ENCODE results near the gene PPFIBP1. TPM values are rescaled to one million over a fixed set of nuclear protein-coding genes. Genes with fewer than 3 reads are reported as not detected.

Gene PPFIBP1
- total RNA-seq, 5 donors from 2014 or later (not counting 1 experiment from before 2014, with no cell fraction given) = 4.1 to 6.1 (median 5.8) TPM

DNA sequence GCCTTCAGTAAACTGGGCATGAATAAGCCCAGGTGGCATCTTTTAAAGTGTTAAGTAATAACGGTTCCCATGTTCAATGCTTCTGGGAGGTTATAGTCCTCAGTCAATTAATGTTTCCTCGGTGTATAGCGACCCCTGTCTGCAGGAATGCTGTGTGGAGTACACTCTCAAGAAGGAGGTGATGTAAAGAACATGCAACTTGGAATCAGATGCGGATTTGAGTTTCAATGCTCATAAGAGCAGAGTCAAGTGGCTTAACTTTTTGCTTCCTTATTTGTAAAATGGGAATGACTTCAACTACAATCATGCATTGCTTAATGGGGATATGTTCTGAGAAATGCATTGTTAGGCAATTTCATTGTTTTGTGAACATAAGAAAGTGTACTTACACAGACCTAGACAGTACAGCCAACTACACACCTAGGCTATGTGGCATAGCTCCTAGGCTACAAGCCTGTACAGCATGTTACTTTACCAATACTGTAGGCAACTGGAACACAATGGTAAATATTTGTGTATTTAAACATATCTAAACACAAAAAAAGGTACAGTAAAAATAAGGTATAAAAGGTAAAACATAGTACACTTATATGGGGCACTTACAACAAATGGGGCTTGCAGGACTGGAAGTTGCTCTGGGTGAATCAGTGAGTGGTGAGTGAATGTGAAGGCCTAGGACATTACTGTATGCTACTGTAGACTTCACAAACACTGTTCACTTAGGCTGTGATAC lies 179.9 kb downstream of the PPFIBP1 start:
- no peaks in the 10 kb centered on the region for H3K36me3 Mint-ChIP-seq
- no peak overlapping the region for H3K4me3 ChIP-seq (ENCODE audit: control insufficient read depth in 1 of 2, extremely low read depth in 1 of 2, low read length in 1 of 2)
- DNase-seq (peak in 34 of 35 experiments; percentile 32 to 79 (median 57)), ATAC-seq (replicated peaks in 1 of 4) (peak; percentile 85 to 98 (median 94))
- H3K4me1 ChIP-seq (ENCODE audit: control insufficient read depth in 1 of 2, extremely low read depth in 1 of 2, insufficient read depth in 2 of 2, low read length in 2 of 2) = no peaks in the 10 kb centered on the region
- no peak overlapping the region for H3K27ac ChIP-seq (ENCODE audit: low read length)
- peaks cover 1 to 4% of the 10 kb centered on the region in 2 donors for H3K27me3 Mint-ChIP-seq
- H3K4me3 Mint-ChIP-seq = no peak overlapping the region
- no CpG with 5 or more reads among the region's 4 CpGs for WGBS (ENCODE audit: insufficient coverage)
- ChIA-PET CTCF (interaction anchor here (0.6 to 1.7 kb wide), 3 partner anchors 51 to 417 kb away, joined by 4 to 6 read pairs (median 6); no protein-coding TSS in a partner anchor), POLR2A (interaction anchor here (0.6 to 0.7 kb wide), 3 partner anchors 51 to 1851 kb away, joined by 4 to 7 read pairs (median 4); no protein-coding TSS in a partner anchor)
- H3K9me3 ChIP-seq = no peaks in the 10 kb centered on the region
- no peak overlapping the region for H3K27ac Mint-ChIP-seq
- H3K27me3 ChIP-seq (replicated peaks in 1 of 2; ENCODE audit: control insufficient read depth in 2 of 2, extremely low read depth in 1 of 2, insufficient read depth in 2 of 2, low read length in 1 of 2) = no peaks in the 10 kb centered on the region
- no peaks in the 10 kb centered on the region for H3K36me3 ChIP-seq (ENCODE audit: control insufficient read depth in 2 of 2, extremely low read depth in 1 of 2, insufficient read depth in 1 of 2, low read length in 1 of 2)
- H3K4me1 Mint-ChIP-seq = no peaks in the 10 kb centered on the region
- H3K9me3 Mint-ChIP-seq = no peaks in the 10 kb centered on the region

DNA sequence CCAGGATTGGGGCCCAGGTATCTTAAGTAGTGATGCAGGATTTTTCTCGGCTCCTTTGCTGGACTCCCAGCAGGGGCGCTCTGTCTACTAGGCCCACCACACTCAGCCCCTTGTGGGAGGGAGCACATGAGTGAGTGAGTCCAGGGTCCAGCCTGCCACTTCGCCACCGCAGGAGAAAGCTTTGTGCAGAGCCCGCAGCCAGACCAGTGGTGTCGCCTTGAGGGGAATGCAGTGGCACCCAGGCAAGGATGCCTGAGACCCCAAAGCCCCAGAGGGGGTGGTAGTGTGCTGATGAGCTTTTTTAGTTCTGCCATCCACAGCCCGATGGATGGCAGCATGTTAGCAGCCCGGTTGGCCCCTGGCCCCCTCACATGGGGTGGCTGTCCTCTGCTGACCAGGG lies 181.3 kb downstream of the PPFIBP1 start:
- no peaks in the 10 kb centered on the region for H3K9me3 ChIP-seq
- POLR2A ChIA-PET = interaction anchor here in 1 of 2 donors (0.7 kb wide), 1 partner anchor 49 kb away, joined by 3 read pairs; no protein-coding TSS in a partner anchor
- CTCF ChIA-PET = interaction anchor here in 1 of 2 donors (0.6 to 1.7 kb wide), 3 partner anchors 32 to 266 kb away, joined by 3 to 6 read pairs (median 3); no protein-coding TSS in a partner anchor

DNA sequence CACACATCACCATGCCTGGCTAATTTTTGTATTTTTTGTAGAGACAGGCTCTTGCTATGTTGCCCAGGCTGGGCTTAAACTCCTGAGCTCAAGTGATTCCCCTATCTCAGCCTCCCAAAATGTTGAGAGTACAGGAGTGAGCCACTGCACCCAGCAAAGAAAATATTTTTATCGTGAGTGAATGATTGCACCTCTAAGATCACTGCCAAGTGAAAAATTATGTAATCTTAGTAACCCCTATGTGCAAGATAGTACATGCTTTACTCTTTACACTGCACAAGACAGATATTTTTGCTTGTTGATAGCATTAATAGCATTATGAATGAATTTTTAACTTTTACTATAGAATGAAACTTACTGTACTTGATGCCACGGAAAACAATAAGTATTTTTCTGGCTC lies 183.2 kb downstream of the PPFIBP1 start:
- Histone ChIP-seq H3K27me3 (replicated peaks in 1 of 2; ENCODE audit: control insufficient read depth in 2 of 2, extremely low read depth in 1 of 2, insufficient read depth in 2 of 2, low read length in 1 of 2) (no peaks in the 10 kb centered on the region), H3K4me3 (ENCODE audit: control insufficient read depth in 1 of 2, extremely low read depth in 1 of 2, low read length in 1 of 2) (no peak overlapping the region), H3K9me3 (no peaks in the 10 kb centered on the region), H3K36me3 (ENCODE audit: control insufficient read depth in 2 of 2, extremely low read depth in 1 of 2, insufficient read depth in 1 of 2, low read length in 1 of 2) (no peaks in the 10 kb centered on the region), H3K27ac (ENCODE audit: low read length) (no peak overlapping the region), H3K4me1 (ENCODE audit: control insufficient read depth in 1 of 2, extremely low read depth in 1 of 2, insufficient read depth in 2 of 2, low read length in 2 of 2) (peaks cover 5 to 13% of the 10 kb centered on the region in 2 experiments)
- H3K27me3 Mint-ChIP-seq = no peaks in the 10 kb centered on the region
- no CpG with 5 or more reads among the region's 2 CpGs for WGBS (ENCODE audit: insufficient coverage)
- CTCF ChIA-PET = no interaction called here
- H3K36me3 Mint-ChIP-seq = no peaks in the 10 kb centered on the region
- H3K4me1 Mint-ChIP-seq = peaks cover 17 to 22% (median 22%) of the 10 kb centered on the region in 3 donors
- no peak for DNase-seq
- ATAC-seq (replicated peaks in 1 of 4) = no peak
- POLR2A ChIA-PET = no interaction called here
- H3K27ac Mint-ChIP-seq = no peak overlapping the region
- no peaks in the 10 kb centered on the region for H3K9me3 Mint-ChIP-seq
- H3K4me3 Mint-ChIP-seq = no peak overlapping the region

More for the DNA sequence above, 181.3 kb downstream of the PPFIBP1 start:
- H3K9me3 Mint-ChIP-seq = no peaks in the 10 kb centered on the region
- no peak overlapping the region for H3K27ac Mint-ChIP-seq
- WGBS (ENCODE audit: insufficient coverage) = 94% methylated on average over 6 of the region's 8 CpGs
- peaks cover 1 to 2% of the 10 kb centered on the region in 2 donors for H3K27me3 Mint-ChIP-seq
- ATAC-seq (replicated peaks in 1 of 4) (no peak), DNase-seq (no peak)
- Histone ChIP-seq H3K27ac (ENCODE audit: low read length) (no peak overlapping the region), H3K27me3 (replicated peaks in 1 of 2; ENCODE audit: control insufficient read depth in 2 of 2, extremely low read depth in 1 of 2, insufficient read depth in 2 of 2, low read length in 1 of 2) (no peaks in the 10 kb centered on the region), H3K4me3 (ENCODE audit: control insufficient read depth in 1 of 2, extremely low read depth in 1 of 2, low read length in 1 of 2) (no peak overlapping the region), H3K4me1 (ENCODE audit: control insufficient read depth in 1 of 2, extremely low read depth in 1 of 2, insufficient read depth in 2 of 2, low read length in 2 of 2) (peaks cover 0 to 5% of the 10 kb centered on the region in 2 experiments), H3K36me3 (ENCODE audit: control insufficient read depth in 2 of 2, extremely low read depth in 1 of 2, insufficient read depth in 1 of 2, low read length in 1 of 2) (no peaks in the 10 kb centered on the region)
- H3K4me1 Mint-ChIP-seq = peaks cover 4 to 5% (median 4%) of the 10 kb centered on the region in 3 donors
- H3K4me3 Mint-ChIP-seq = no peak overlapping the region
- H3K36me3 Mint-ChIP-seq = no peaks in the 10 kb centered on the region

DNA sequence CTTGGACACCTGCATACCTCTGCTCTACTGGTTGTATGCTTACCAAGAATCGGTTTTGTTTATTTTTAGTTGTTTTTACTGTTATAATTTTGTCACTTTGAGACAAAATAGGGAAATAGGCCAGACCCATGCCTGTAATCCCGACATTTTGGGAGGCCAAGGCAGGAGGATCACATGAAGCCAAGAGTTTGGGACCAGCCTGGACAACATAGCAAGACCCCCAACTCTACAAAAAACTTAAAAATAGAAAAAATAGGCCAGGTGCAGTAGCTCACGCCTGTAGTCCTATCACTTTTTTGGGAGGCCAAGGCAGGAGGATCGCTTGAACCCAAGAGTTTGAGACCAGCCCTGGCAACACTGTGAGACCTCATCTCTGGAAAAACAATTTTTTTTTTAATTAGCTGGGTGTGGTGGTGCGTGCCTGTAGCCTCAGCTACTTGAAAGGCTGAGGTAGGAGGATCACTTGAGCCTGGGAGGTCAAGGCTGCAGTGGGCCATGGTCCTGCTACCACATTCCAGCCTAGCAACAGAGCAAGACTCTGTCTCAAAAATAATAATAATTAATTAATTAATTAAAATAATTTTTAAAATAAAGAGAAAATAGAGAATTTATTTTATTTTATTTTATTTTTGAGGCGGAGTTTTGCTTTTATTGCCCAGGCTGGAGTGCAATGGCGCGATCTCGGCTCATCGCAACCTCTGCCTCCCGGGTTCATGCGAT lies 185.4 kb downstream of the PPFIBP1 start:
- Mint-ChIP-seq H3K27ac (no peak overlapping the region), H3K4me1 (peaks cover 28 to 40% (median 38%) of the 10 kb centered on the region in 3 donors), H3K27me3 (no peaks in the 10 kb centered on the region), H3K9me3 (no peaks in the 10 kb centered on the region), H3K4me3 (peak overlapping the region; percentile 96 to 98 (median 98)), H3K36me3 (peaks cover 7% of the 10 kb centered on the region)
- Histone ChIP-seq H3K4me1 (ENCODE audit: control insufficient read depth in 1 of 2, extremely low read depth in 1 of 2, insufficient read depth in 2 of 2, low read length in 2 of 2) (peaks cover 5 to 20% of the 10 kb centered on the region in 2 experiments), H3K27me3 (replicated peaks in 1 of 2; ENCODE audit: control insufficient read depth in 2 of 2, extremely low read depth in 1 of 2, insufficient read depth in 2 of 2, low read length in 1 of 2) (no peaks in the 10 kb centered on the region), H3K4me3 (ENCODE audit: control insufficient read depth in 1 of 2, extremely low read depth in 1 of 2, low read length in 1 of 2) (peak overlapping the region in 1 of 2 donors; percentile 94), H3K36me3 (ENCODE audit: control insufficient read depth in 2 of 2, extremely low read depth in 1 of 2, insufficient read depth in 1 of 2, low read length in 1 of 2) (peaks cover 0 to 4% of the 10 kb centered on the region in 2 donors), H3K27ac (ENCODE audit: low read length) (no peak overlapping the region), H3K9me3 (no peaks in the 10 kb centered on the region)
- WGBS (ENCODE audit: insufficient coverage) = 90% methylated on average over 8 of the region's 12 CpGs
- no peak for DNase-seq
- POLR2A ChIA-PET = no interaction called here
- no peak for ATAC-seq (replicated peaks in 1 of 4)
- CTCF ChIA-PET = interaction anchor here in 1 of 2 donors (0.9 to 1.0 kb wide), 2 partner anchors 113 to 693 kb away, joined by 3 to 6 read pairs; no protein-coding TSS in a partner anchor

DNA sequence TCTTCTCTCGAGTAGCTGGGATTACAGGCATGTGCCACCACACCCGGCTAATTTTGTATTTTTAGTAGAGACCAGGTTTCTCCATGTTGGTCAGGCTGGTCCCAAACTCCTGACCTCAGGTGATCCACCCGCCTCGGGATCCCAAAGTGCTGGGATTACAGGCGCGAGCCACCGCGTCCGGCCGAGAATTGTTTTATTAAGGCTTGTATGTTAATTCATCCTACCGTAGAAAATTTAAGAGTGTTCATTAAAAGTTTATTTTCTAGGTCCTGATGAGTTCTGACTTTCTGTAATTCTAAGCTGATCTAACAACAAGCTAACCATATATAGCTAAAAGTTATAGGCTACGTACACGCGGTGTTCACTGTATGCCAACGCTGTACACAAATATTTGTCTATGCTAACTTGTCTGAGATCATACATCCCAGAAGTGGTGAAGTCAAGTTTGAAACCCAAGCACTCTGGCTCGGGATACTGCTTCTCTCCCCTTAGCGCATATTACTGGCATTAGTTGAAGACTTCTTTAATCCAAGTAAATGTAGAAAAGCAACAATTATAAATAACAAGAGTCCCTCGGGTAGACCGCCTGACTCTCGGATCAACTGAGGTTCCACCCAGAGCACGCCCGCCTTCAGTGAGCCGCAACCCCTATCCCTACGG lies 186.1 kb downstream of the PPFIBP1 start:
- DNase-seq (no peak), ATAC-seq (replicated peaks in 1 of 4) (peak; percentile 41 to 54 (median 45))
- 13% methylated on average over 9 of the region's 24 CpGs for WGBS (ENCODE audit: insufficient coverage)
- Histone ChIP-seq H3K4me1 (ENCODE audit: control insufficient read depth in 1 of 2, extremely low read depth in 1 of 2, insufficient read depth in 2 of 2, low read length in 2 of 2) (peaks cover 5 to 20% of the 10 kb centered on the region in 2 experiments), H3K27ac (ENCODE audit: low read length) (peak overlapping the region; percentile 59), H3K36me3 (ENCODE audit: control insufficient read depth in 2 of 2, extremely low read depth in 1 of 2, insufficient read depth in 1 of 2, low read length in 1 of 2) (peaks cover under 1 to 9% of the 10 kb centered on the region in 2 donors), H3K4me3 (ENCODE audit: control insufficient read depth in 1 of 2, extremely low read depth in 1 of 2, low read length in 1 of 2) (peak overlapping the region; percentile 94 to 100), H3K9me3 (no peaks in the 10 kb centered on the region), H3K27me3 (replicated peaks in 1 of 2; ENCODE audit: control insufficient read depth in 2 of 2, extremely low read depth in 1 of 2, insufficient read depth in 2 of 2, low read length in 1 of 2) (no peaks in the 10 kb centered on the region)
- peaks cover 32 to 44% (median 42%) of the 10 kb centered on the region in 3 donors for H3K4me1 Mint-ChIP-seq
- H3K9me3 Mint-ChIP-seq = no peaks in the 10 kb centered on the region
- peak overlapping the region; percentile 96 to 98 (median 98) for H3K4me3 Mint-ChIP-seq
- no peaks in the 10 kb centered on the region for H3K27me3 Mint-ChIP-seq
- H3K36me3 Mint-ChIP-seq = peaks cover 10% of the 10 kb centered on the region
- POLR2A ChIA-PET = interaction anchor here in 1 of 2 donors (0.6 kb wide), 1 partner anchor 480 kb away, joined by 3 read pairs; the partner anchor contains the start of gene CCDC91
- CTCF ChIA-PET = interaction anchor here (0.6 to 1.0 kb wide), 4 partner anchors 9 to 694 kb away, joined by 3 to 6 read pairs (median 4); no protein-coding TSS in a partner anchor
- peak overlapping the region; percentile 97 to 99 for H3K27ac Mint-ChIP-seq
